Liver (tissue), 9 donors: Measurements from ENCODE around the gene WWP2. TPM values are rescaled to one million over a fixed set of nuclear protein-coding genes. Genes with fewer than 3 reads are reported as not detected.
A peak's percentile ranks its signal among the peaks of the same experiment; 100 is the strongest.

ENCODE experiments used
- DNase-seq: peaks from one replicate; pipeline ENCODE4 v3.0.0-alpha.2; 2017; ENCODE audit warnings: low spot score
- H3K27ac ChIP-seq, 2 donors: one replicate each; pipeline ENCODE4 v1.7.0; 2013; ENCODE audit warnings: inconsistent platforms in 2 of 2, low read length in 2 of 2, control low read depth in 1 of 2, low read depth in 1 of 2, mild to moderate bottlenecking in 1 of 2
- H3K27me3 ChIP-seq, 4 donors: one replicate each; pipeline versions ENCODE4 v1.6.1 to v1.7.0; 2013; ENCODE audit warnings: low read length in 3 of 4, inconsistent platforms in 1 of 4, mild to moderate bottlenecking in 1 of 4, moderate library complexity in 1 of 4; ENCODE audit not compliant: control insufficient read depth in 4 of 4, insufficient read depth in 4 of 4
- H3K36me3 ChIP-seq, 4 donors: one replicate each; pipeline versions ENCODE4 v1.6.1 to v1.7.0; 2013; ENCODE audit warnings: low read length in 3 of 4, mild to moderate bottlenecking in 3 of 4, low read depth in 1 of 4, moderate library complexity in 1 of 4; ENCODE audit not compliant: control insufficient read depth in 4 of 4, insufficient read depth in 3 of 4
- H3K4me1 ChIP-seq, 4 donors: one replicate each; pipeline versions ENCODE4 v1.6.1 to v1.7.0; 2013; ENCODE audit warnings: low read length in 3 of 4, mild to moderate bottlenecking in 3 of 4, moderate library complexity in 1 of 4; ENCODE audit not compliant: control insufficient read depth in 4 of 4, insufficient read depth in 4 of 4
- H3K4me3 ChIP-seq, 3 donors: one replicate each; pipeline versions ENCODE4 v1.6.1 to v1.7.0; 2013; ENCODE audit warnings: low read length in 3 of 3, control low read depth in 1 of 3, low read depth in 1 of 3, mild to moderate bottlenecking in 1 of 3
- H3K9ac ChIP-seq, 2 donors: one replicate each; pipeline ENCODE4 v1.7.0; 2013; ENCODE audit warnings: low read length in 2 of 2, mild to moderate bottlenecking in 2 of 2, moderate library complexity in 2 of 2, control low read depth in 1 of 2, low read depth in 1 of 2
- H3K9me3 ChIP-seq, 4 donors: one replicate each; pipeline versions ENCODE4 v1.6.1 to v1.7.0; 2013; ENCODE audit warnings: low read length in 3 of 4; ENCODE audit not compliant: control insufficient read depth in 4 of 4
- EGR1 ChIP-seq, 2 donors: IDR thresholded peaks; 2 replicates each; pipeline ENCODE4 v1.6.1; 2016 to 2018; ENCODE audit warnings: antibody characterized with exemption in 2 of 2, low read depth in 2 of 2
- FOXA1 ChIP-seq: IDR thresholded peaks from 2 replicates; pipeline ENCODE4 v1.6.1; 2016; ENCODE audit warnings: antibody characterized with exemption
- FOXA2 ChIP-seq: IDR thresholded peaks from 2 replicates; pipeline ENCODE4 v1.6.1; 2016; ENCODE audit warnings: antibody characterized with exemption
- GABPA ChIP-seq, 2 donors: IDR thresholded peaks in 1 of 2; conservative IDR thresholded peaks in 1 of 2; 2 replicates each; pipeline ENCODE4 v1.6.1; 2016; ENCODE audit warnings: antibody characterized with exemption in 2 of 2, mild to moderate bottlenecking in 1 of 2, moderate library complexity in 1 of 2
- HNF4A ChIP-seq, 2 donors: conservative IDR thresholded peaks; 2 replicates each; pipeline ENCODE4 v1.6.1; 2016; ENCODE audit warnings: antibody characterized with exemption in 2 of 2, mild to moderate bottlenecking in 2 of 2
- HNF4G ChIP-seq: IDR thresholded peaks from 2 replicates; pipeline ENCODE4 v1.6.1; 2016; ENCODE audit warnings: antibody characterized with exemption
- JUND ChIP-seq, 2 donors: IDR thresholded peaks; 2 replicates each; pipeline ENCODE4 v1.6.1; 2016; ENCODE audit warnings: antibody characterized with exemption in 2 of 2
- NR2F2 ChIP-seq: IDR thresholded peaks from 2 replicates; pipeline ENCODE4 v1.6.1; 2016; ENCODE audit warnings: antibody characterized with exemption
- RAD21 ChIP-seq, 2 donors: IDR thresholded peaks; 2 replicates each; pipeline ENCODE4 v1.6.1; 2016; ENCODE audit warnings: antibody characterized with exemption in 2 of 2, mild to moderate bottlenecking in 2 of 2
- RXRA ChIP-seq, 2 donors: IDR thresholded peaks; 2 replicates each; pipeline ENCODE4 v1.6.1; 2017 to 2018; ENCODE audit warnings: antibody characterized with exemption in 2 of 2, mild to moderate bottlenecking in 1 of 2
- SP1 ChIP-seq: IDR thresholded peaks from 2 replicates; pipeline ENCODE4 v1.6.1; 2018; ENCODE audit warnings: antibody characterized with exemption, mild to moderate bottlenecking
- TAF1 ChIP-seq: conservative IDR thresholded peaks from 2 replicates; pipeline ENCODE4 v1.6.1; 2016; ENCODE audit warnings: antibody characterized with exemption, mild to moderate bottlenecking
- YY1 ChIP-seq: IDR thresholded peaks from 2 replicates; pipeline ENCODE4 v1.6.1; 2016; ENCODE audit warnings: antibody characterized with exemption, mild to moderate bottlenecking
- WGBS: extraction: QIAGEN DNeasy Blood & Tissue Kit; methylation state at CpG from one replicate; pipeline ENCODE4 v1.1.7; 2013; 5-methylcytosine and 5-hydroxymethylcytosine counted together
- polyA plus RNA-seq, 2 donors: library from polyadenylated mRNA; stranded (reverse) in 1 of 2; unstranded in 1 of 2; fragments of 200-250 nt in 1 of 2; fragments of >200 nt in 1 of 2; fragmentation: Nextera tagmentation in 1 of 2; extraction: Ambion mirVana in 1 of 2; gene quantifications; one replicate each; pipeline versions ENCODE4 v1.2.1 to v1.2.3, GENCODE V29; 2013 to 2015
- total RNA-seq, 2 donors: library from RNA; depleted of rRNA; stranded (reverse); fragments of >200 nt; gene quantifications; one replicate each; pipeline ENCODE4 v1.2.3, GENCODE V29; 2014
- TF ChIP-seq, protein P1 (sequence below): IDR thresholded peaks from 2 replicates; pipeline ENCODE4 v1.6.1; 2016; ENCODE audit warnings: antibody characterized with exemption
- TF ChIP-seq, protein P2 (sequence below): IDR thresholded peaks from 2 replicates; pipeline ENCODE4 v1.6.1; 2016; ENCODE audit warnings: antibody characterized with exemption
- TF ChIP-seq, protein P3 (sequence below): IDR thresholded peaks from 2 replicates; pipeline ENCODE4 v1.6.1; 2016; ENCODE audit warnings: antibody characterized with exemption
- TF ChIP-seq, protein P4 (sequence below): IDR thresholded peaks from 2 replicates; pipeline ENCODE4 v1.6.1; 2016; ENCODE audit warnings: antibody characterized with exemption, mild to moderate bottlenecking
- TF ChIP-seq, protein P5 (sequence below): fragments of 150-350 bp; IDR thresholded peaks from 2 replicates; pipeline ENCODE4 v1.5.1; 2017; ENCODE audit warnings: improper control_type of control experiment, low read depth, low read length; ENCODE audit not compliant: missing input control
- donor health status: healthy.
- donor health status: healthy.
- donor health status: healthy.
- donor health status: healthy.
- donor health status: healthy.

Gene WWP2
- total and polyA plus RNA-seq, 4 donors, result 8.6 to 22.7 (median 13.6) TPM

DNA sequence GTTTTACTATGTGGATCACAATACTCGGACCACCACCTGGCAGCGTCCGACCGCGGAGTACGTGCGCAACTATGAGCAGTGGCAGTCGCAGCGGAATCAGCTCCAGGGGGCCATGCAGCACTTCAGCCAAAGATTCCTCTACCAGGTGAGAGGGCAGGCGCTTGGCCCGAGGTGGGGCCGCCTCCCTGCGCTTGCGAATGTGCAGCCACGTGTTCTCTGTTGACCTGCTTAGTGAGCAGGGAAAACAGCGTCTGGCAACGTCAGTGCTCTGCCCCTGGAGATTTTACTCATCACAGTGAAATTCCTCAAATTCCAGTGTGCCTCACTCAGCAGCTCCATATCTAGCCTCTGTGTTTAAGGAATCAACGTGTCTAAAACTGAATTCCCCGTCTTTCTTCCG, 155.6 kb downstream of the WWP2 start:
- H3K27me3 ChIP-seq, result no peaks in the 10 kb centered on the region
- H3K9ac ChIP-seq, result no peak overlapping the region
- WGBS, result 68% methylated on average over 20 of the region's 20 CpGs
- H3K9me3 ChIP-seq, result no peaks in the 10 kb centered on the region
- H3K4me1 ChIP-seq, result no peaks in the 10 kb centered on the region
- H3K4me3 ChIP-seq, result no peak overlapping the region
- no peak for TF ChIP-seq FOXA1
- peak in 1 of 2 donors; percentile 15 for TF ChIP-seq RAD21 (IDR thresholded peaks at IDR 0.05)
- TF ChIP-seq SP1, result peak; percentile 38
- TF ChIP-seq, protein P1, sequence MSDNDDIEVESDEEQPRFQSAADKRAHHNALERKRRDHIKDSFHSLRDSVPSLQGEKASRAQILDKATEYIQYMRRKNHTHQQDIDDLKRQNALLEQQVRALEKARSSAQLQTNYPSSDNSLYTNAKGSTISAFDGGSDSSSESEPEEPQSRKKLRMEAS, result peak; percentile 32
- TF ChIP-seq HNF4A (conservative IDR thresholded peaks at IDR 0.05), result no peak
- peak in 1 of 2 donors; percentile 28 for TF ChIP-seq RXRA (IDR thresholded peaks at IDR 0.05)
- TF ChIP-seq, protein P2, sequence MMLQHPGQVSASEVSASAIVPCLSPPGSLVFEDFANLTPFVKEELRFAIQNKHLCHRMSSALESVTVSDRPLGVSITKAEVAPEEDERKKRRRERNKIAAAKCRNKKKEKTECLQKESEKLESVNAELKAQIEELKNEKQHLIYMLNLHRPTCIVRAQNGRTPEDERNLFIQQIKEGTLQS, result no peak
- no peak for TF ChIP-seq TAF1
- peak; percentile 52 for DNase-seq
- peaks cover 0 to 2% (median under 1%) of the 10 kb centered on the region in 4 donors for H3K36me3 ChIP-seq
- H3K27ac ChIP-seq, result no peak overlapping the region

DNA sequence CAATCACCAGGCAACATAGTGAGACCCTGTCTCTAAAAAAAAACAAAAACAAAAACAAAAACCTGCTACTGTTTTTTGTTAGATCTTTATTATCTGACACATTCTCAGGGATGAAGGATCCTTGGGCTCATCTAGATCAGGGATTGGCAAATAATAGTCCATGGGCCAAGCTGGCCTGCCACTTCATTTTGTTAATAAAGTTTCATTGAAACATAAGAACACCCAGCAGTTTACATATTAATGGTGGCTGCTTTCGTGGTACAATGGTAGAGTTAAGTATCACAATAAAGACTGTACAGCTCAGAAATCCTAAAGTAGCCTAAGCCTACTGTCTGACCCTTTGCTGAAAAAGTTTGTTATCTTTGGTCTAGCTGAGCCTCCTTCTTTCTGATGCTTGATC, 156.1 kb downstream of the WWP2 start:
- H3K4me3 ChIP-seq, result no peak overlapping the region
- TF ChIP-seq JUND (IDR thresholded peaks at IDR 0.05) (no peak), EGR1 (IDR thresholded peaks at IDR 0.05; ENCODE audit: low read depth in 2 of 2) (no peak), YY1 (no peak), SP1 (no peak), GABPA (IDR thresholded peaks at IDR 0.05 in 1 of 2, conservative IDR thresholded peaks at IDR 0.05 in 1 of 2) (no peak), FOXA1 (no peak), RXRA (IDR thresholded peaks at IDR 0.05) (no peak), RAD21 (IDR thresholded peaks at IDR 0.05) (no peak), NR2F2 (no peak), HNF4G (no peak), TAF1 (no peak), HNF4A (conservative IDR thresholded peaks at IDR 0.05) (no peak), FOXA2 (no peak)
- TF ChIP-seq, protein P3, sequence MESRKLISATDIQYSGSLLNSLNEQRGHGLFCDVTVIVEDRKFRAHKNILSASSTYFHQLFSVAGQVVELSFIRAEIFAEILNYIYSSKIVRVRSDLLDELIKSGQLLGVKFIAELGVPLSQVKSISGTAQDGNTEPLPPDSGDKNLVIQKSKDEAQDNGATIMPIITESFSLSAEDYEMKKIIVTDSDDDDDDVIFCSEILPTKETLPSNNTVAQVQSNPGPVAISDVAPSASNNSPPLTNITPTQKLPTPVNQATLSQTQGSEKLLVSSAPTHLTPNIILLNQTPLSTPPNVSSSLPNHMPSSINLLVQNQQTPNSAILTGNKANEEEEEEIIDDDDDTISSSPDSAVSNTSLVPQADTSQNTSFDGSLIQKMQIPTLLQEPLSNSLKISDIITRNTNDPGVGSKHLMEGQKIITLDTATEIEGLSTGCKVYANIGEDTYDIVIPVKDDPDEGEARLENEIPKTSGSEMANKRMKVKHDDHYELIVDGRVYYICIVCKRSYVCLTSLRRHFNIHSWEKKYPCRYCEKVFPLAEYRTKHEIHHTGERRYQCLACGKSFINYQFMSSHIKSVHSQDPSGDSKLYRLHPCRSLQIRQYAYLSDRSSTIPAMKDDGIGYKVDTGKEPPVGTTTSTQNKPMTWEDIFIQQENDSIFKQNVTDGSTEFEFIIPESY, result no peak
- TF ChIP-seq, protein P4, sequence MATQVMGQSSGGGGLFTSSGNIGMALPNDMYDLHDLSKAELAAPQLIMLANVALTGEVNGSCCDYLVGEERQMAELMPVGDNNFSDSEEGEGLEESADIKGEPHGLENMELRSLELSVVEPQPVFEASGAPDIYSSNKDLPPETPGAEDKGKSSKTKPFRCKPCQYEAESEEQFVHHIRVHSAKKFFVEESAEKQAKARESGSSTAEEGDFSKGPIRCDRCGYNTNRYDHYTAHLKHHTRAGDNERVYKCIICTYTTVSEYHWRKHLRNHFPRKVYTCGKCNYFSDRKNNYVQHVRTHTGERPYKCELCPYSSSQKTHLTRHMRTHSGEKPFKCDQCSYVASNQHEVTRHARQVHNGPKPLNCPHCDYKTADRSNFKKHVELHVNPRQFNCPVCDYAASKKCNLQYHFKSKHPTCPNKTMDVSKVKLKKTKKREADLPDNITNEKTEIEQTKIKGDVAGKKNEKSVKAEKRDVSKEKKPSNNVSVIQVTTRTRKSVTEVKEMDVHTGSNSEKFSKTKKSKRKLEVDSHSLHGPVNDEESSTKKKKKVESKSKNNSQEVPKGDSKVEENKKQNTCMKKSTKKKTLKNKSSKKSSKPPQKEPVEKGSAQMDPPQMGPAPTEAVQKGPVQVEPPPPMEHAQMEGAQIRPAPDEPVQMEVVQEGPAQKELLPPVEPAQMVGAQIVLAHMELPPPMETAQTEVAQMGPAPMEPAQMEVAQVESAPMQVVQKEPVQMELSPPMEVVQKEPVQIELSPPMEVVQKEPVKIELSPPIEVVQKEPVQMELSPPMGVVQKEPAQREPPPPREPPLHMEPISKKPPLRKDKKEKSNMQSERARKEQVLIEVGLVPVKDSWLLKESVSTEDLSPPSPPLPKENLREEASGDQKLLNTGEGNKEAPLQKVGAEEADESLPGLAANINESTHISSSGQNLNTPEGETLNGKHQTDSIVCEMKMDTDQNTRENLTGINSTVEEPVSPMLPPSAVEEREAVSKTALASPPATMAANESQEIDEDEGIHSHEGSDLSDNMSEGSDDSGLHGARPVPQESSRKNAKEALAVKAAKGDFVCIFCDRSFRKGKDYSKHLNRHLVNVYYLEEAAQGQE, result no peak
- TF ChIP-seq, protein P2, result no peak
- TF ChIP-seq, protein P1, result no peak
- TF ChIP-seq, protein P5, sequence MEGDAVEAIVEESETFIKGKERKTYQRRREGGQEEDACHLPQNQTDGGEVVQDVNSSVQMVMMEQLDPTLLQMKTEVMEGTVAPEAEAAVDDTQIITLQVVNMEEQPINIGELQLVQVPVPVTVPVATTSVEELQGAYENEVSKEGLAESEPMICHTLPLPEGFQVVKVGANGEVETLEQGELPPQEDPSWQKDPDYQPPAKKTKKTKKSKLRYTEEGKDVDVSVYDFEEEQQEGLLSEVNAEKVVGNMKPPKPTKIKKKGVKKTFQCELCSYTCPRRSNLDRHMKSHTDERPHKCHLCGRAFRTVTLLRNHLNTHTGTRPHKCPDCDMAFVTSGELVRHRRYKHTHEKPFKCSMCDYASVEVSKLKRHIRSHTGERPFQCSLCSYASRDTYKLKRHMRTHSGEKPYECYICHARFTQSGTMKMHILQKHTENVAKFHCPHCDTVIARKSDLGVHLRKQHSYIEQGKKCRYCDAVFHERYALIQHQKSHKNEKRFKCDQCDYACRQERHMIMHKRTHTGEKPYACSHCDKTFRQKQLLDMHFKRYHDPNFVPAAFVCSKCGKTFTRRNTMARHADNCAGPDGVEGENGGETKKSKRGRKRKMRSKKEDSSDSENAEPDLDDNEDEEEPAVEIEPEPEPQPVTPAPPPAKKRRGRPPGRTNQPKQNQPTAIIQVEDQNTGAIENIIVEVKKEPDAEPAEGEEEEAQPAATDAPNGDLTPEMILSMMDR, result no peak
- DNase-seq, result no peak
- H3K27me3 ChIP-seq, result no peaks in the 10 kb centered on the region
- H3K36me3 ChIP-seq, result peaks cover 0 to 2% (median under 1%) of the 10 kb centered on the region in 4 donors
- no peak overlapping the region for H3K27ac ChIP-seq
- 95% methylated on average over 1 of the region's 1 CpG for WGBS
- H3K9me3 ChIP-seq, result no peaks in the 10 kb centered on the region
- no peak overlapping the region for H3K9ac ChIP-seq
- no peaks in the 10 kb centered on the region for H3K4me1 ChIP-seq
